DMS53 (cell line): ENCODE results near the gene RBM44.
"Not testable (repeated sequence)": the region's sequence is repeated elsewhere in the genome, so short reads cannot be mapped to it uniquely, and the experiment has no call there.

Source experiments
- DNase-seq: peaks from one replicate; lab custom pipeline; 2025; lab: John Stamatoyannopoulos, UW

The RBM44 gene

GRCh38 chr2:237848940-237849339, 50.4 kb downstream of the RBM44 start:
- DNase-seq = not testable (repeated sequence)

- no peak for DNase-seq
Observed at GRCh38 chr2:237854295-237854694, 55.7 kb downstream of the RBM44 start.

GRCh38 chr2:237857791-237858190, 59.2 kb downstream of the RBM44 start:
- no peak for DNase-seq

GRCh38 chr2:237858294-237859081, 59.9 kb downstream of the RBM44 start:
- peak; percentile 97 for DNase-seq

GRCh38 chr2:237859082-237859433, 60.5 kb downstream of the RBM44 start:
- DNase-seq = peak; percentile 76

- DNase-seq = peak; percentile 82
Observed at GRCh38 chr2:237859533-237860272, 61.1 kb downstream of the RBM44 start, which contains the start of gene RAMP1. TSS of gene RAMP1 (plus strand) at chr2:237859623. CDS start at chr2:237859676, 53 bp downstream.

- peak; percentile 83 for DNase-seq
Observed at GRCh38 chr2:237860273-237860935, 61.8 kb downstream of the RBM44 start.

- DNase-seq = peak; percentile 46
Observed at GRCh38 chr2:237861875-237862527, 63.4 kb downstream of the RBM44 start.

- DNase-seq = no peak
Observed at GRCh38 chr2:237862528-237862895, 63.9 kb downstream of the RBM44 start.

GRCh38 chr2:237863102-237863511, 64.5 kb downstream of the RBM44 start:
- DNase-seq = no peak

- no peak for DNase-seq
Observed at GRCh38 chr2:237863689-237864443, 65.3 kb downstream of the RBM44 start.

- no peak for DNase-seq
Observed at GRCh38 chr2:237864444-237864931, 65.9 kb downstream of the RBM44 start.

- peak; percentile 34 for DNase-seq
Observed at GRCh38 chr2:237864940-237865622, 66.5 kb downstream of the RBM44 start.

- DNase-seq = peak; percentile 32
Observed at GRCh38 chr2:237865623-237866041, 67.1 kb downstream of the RBM44 start.

GRCh38 chr2:237866101-237866621, 67.6 kb downstream of the RBM44 start:
- peak; percentile 24 for DNase-seq

GRCh38 chr2:237867465-237867864, 68.9 kb downstream of the RBM44 start:
- DNase-seq = no peak

- DNase-seq = not testable (repeated sequence)
Observed at GRCh38 chr2:237868074-237868473, 69.5 kb downstream of the RBM44 start.

GRCh38 chr2:237868631-237869342, 70.2 kb downstream of the RBM44 start:
- DNase-seq = no peak

GRCh38 chr2:237869343-237870102, 70.9 kb downstream of the RBM44 start:
- no peak for DNase-seq
